ENCODE measurements around the gene TFCP2. TPM values are rescaled to one million over a fixed set of nuclear protein-coding genes. Genes with fewer than 3 reads are reported as not detected.

Gene TFCP2
- total and polyA plus RNA-seq, 12 donors, result 8.7 to 30.9 (median 24.1) TPM

GRCh38 chr12:51126297-51126696 lies 46.6 kb downstream of the TFCP2 start:
- DNase-seq (no peak), ATAC-seq (no peak)
- Histone ChIP-seq H3K4me1 (peaks cover 0 to 11% (median 4%) of the 10 kb centered on the region in 9 donors), H3K9me3 (no peaks in the 10 kb centered on the region), H3K27ac (no peak overlapping the region), H3K27me3 (no peaks in the 10 kb centered on the region), H3K4me3 (no peak overlapping the region), H3K36me3 (peaks cover 0 to 20% (median 4%) of the 10 kb centered on the region in 9 donors)
- intact Hi-C loops (cut with DNase I), result no loop called here
- 92% methylated on average over 2 of the region's 2 CpGs for WGBS, 2 donors
- TF ChIP-seq CTCF (IDR thresholded peaks at IDR 0.05), result no peak

- intact Hi-C loops (cut with DNase I), result loop anchor here in 1 of 10 donors (5.0 kb wide), 1 partner anchor 93 kb away; the partner anchor contains the start of gene POU6F1
- 95 to 97% methylated on average over 14 of the region's 14 CpGs for WGBS, 2 donors
- Histone ChIP-seq H3K27me3 (no peaks in the 10 kb centered on the region), H3K4me3 (no peak overlapping the region), H3K36me3 (peaks cover 0 to 14% (median 4%) of the 10 kb centered on the region in 9 donors), H3K4me1 (peaks cover 0 to 11% (median 4%) of the 10 kb centered on the region in 9 donors), H3K9me3 (no peaks in the 10 kb centered on the region), H3K27ac (no peak overlapping the region)
- no peak for TF ChIP-seq CTCF (IDR thresholded peaks at IDR 0.05)
- DNase-seq (no peak), ATAC-seq (no peak)
Measured at GRCh38 chr12:51124504-51124903, 48.4 kb downstream of the TFCP2 start.

GRCh38 chr12:51122844-51123243 lies 50.1 kb downstream of the TFCP2 start:
- Histone ChIP-seq H3K9me3 (no peaks in the 10 kb centered on the region), H3K27ac (no peak overlapping the region), H3K4me1 (peaks cover 0 to 11% (median 4%) of the 10 kb centered on the region in 9 donors), H3K36me3 (peaks cover 0 to 29% (median 4%) of the 10 kb centered on the region in 9 donors), H3K27me3 (no peaks in the 10 kb centered on the region), H3K4me3 (no peak overlapping the region)
- ATAC-seq, result no peak
- intact Hi-C loops (cut with DNase I), result loop anchor here in 1 of 10 donors (5.0 kb wide), 1 partner anchor 94 kb away; the partner anchor contains the start of gene POU6F1
- no peak for TF ChIP-seq CTCF (IDR thresholded peaks at IDR 0.05)
- no peak for DNase-seq

- ATAC-seq (no peak), DNase-seq (no peak)
- peaks cover 0 to 55% (median 23%) of the 10 kb centered on the region in 9 donors for H3K36me3 ChIP-seq
- H3K27ac ChIP-seq, result no peak overlapping the region
- H3K9me3 ChIP-seq, result no peaks in the 10 kb centered on the region
- H3K4me3 ChIP-seq, result no peak overlapping the region
- 91 to 92% methylated on average over 3 of the region's 3 CpGs for WGBS, 2 donors
- intact Hi-C loops (cut with DNase I), result no loop called here
- no peak for TF ChIP-seq CTCF (IDR thresholded peaks at IDR 0.05)
- H3K4me1 ChIP-seq, result peaks cover 0 to 11% (median 4%) of the 10 kb centered on the region in 9 donors
- no peaks in the 10 kb centered on the region for H3K27me3 ChIP-seq
Measured at GRCh38 chr12:51118706-51119105, 54.2 kb downstream of the TFCP2 start.

Measured in heart right ventricle (tissue), 16 donors.